HEK293 (cell line): ENCODE measurements around the gene MMUT.
"Not testable (repeated sequence)": the region's sequence is repeated elsewhere in the genome, so short reads cannot be mapped to it uniquely, and the experiment has no call there.

ENCODE experiments used
- GLI4 ChIP-seq: fragments of 450-650 bp; formaldehyde crosslinking; IDR thresholded peaks from 2 replicates; pipeline ENCODE4 v1.5.1; 2016; ENCODE audit warnings: missing biosample characterization, missing genetic modification characterization
- ZNF19 ChIP-seq: fragments of 450-650 bp; formaldehyde crosslinking; IDR thresholded peaks from 2 replicates; pipeline ENCODE4; 2016; ENCODE audit warnings: missing biosample characterization, missing genetic modification characterization, low read depth
- ZNF747 ChIP-seq: fragments of 450-650 bp; formaldehyde crosslinking; IDR thresholded peaks from 2 replicates; pipeline ENCODE4 v1.5.1; 2016; ENCODE audit warnings: missing biosample characterization, missing genetic modification characterization
- TF ChIP-seq, protein P1 (sequence below): fragments of 450-650 bp; formaldehyde crosslinking; IDR thresholded peaks from 2 replicates; pipeline ENCODE4 v1.5.1; 2016; ENCODE audit warnings: missing biosample characterization, missing genetic modification characterization
- TF ChIP-seq, protein P2 (sequence below): fragments of 450-650 bp; formaldehyde crosslinking; conservative IDR thresholded peaks from 2 replicates; pipeline ENCODE4 v1.5.1; 2016; ENCODE audit warnings: low read depth, missing biosample characterization, missing genetic modification characterization
- TF ChIP-seq, protein P3 (sequence below): fragments of 450-650 bp; formaldehyde crosslinking; IDR thresholded peaks from 2 replicates; pipeline ENCODE4 v1.5.1; 2016; ENCODE audit warnings: missing biosample characterization, missing genetic modification characterization

DNA sequence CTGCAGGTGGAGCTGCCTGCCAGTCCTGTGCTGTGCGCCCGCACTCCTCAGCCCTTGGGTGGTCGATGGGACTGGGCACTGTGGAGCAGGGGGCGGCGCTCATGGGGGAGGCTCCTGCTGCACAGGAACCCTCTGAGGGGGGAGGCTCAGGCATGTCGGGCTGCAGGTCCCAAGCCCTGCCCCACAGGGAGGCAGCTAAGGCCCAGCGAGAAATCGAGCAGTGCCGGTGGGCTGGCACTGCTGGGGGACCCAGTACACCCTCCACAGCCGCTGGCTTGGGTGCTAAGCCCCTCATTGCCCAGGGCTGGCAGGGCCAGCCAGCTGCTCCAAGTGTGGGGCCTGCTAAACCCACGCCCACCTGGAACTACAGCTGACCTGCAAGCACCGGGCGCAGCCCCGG lies 20.3 kb upstream of the MMUT start:
- TF ChIP-seq, protein P1, sequence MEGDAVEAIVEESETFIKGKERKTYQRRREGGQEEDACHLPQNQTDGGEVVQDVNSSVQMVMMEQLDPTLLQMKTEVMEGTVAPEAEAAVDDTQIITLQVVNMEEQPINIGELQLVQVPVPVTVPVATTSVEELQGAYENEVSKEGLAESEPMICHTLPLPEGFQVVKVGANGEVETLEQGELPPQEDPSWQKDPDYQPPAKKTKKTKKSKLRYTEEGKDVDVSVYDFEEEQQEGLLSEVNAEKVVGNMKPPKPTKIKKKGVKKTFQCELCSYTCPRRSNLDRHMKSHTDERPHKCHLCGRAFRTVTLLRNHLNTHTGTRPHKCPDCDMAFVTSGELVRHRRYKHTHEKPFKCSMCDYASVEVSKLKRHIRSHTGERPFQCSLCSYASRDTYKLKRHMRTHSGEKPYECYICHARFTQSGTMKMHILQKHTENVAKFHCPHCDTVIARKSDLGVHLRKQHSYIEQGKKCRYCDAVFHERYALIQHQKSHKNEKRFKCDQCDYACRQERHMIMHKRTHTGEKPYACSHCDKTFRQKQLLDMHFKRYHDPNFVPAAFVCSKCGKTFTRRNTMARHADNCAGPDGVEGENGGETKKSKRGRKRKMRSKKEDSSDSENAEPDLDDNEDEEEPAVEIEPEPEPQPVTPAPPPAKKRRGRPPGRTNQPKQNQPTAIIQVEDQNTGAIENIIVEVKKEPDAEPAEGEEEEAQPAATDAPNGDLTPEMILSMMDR (tag by site-specific recombination), result not testable (repeated sequence)
- TF ChIP-seq GLI4 (tag by site-specific recombination); ZNF19; ZNF747: not testable (repeated sequence)
- TF ChIP-seq, protein P2, sequence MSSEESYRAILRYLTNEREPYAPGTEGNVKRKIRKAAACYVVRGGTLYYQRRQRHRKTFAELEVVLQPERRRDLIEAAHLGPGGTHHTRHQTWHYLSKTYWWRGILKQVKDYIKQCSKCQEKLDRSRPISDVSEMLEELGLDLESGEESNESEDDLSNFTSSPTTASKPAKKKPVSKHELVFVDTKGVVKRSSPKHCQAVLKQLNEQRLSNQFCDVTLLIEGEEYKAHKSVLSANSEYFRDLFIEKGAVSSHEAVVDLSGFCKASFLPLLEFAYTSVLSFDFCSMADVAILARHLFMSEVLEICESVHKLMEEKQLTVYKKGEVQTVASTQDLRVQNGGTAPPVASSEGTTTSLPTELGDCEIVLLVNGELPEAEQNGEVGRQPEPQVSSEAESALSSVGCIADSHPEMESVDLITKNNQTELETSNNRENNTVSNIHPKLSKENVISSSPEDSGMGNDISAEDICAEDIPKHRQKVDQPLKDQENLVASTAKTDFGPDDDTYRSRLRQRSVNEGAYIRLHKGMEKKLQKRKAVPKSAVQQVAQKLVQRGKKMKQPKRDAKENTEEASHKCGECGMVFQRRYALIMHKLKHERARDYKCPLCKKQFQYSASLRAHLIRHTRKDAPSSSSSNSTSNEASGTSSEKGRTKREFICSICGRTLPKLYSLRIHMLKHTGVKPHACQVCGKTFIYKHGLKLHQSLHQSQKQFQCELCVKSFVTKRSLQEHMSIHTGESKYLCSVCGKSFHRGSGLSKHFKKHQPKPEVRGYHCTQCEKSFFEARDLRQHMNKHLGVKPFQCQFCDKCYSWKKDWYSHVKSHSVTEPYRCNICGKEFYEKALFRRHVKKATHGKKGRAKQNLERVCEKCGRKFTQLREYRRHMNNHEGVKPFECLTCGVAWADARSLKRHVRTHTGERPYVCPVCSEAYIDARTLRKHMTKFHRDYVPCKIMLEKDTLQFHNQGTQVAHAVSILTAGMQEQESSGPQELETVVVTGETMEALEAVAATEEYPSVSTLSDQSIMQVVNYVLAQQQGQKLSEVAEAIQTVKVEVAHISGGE, result not testable (repeated sequence)
- TF ChIP-seq, protein P3, sequence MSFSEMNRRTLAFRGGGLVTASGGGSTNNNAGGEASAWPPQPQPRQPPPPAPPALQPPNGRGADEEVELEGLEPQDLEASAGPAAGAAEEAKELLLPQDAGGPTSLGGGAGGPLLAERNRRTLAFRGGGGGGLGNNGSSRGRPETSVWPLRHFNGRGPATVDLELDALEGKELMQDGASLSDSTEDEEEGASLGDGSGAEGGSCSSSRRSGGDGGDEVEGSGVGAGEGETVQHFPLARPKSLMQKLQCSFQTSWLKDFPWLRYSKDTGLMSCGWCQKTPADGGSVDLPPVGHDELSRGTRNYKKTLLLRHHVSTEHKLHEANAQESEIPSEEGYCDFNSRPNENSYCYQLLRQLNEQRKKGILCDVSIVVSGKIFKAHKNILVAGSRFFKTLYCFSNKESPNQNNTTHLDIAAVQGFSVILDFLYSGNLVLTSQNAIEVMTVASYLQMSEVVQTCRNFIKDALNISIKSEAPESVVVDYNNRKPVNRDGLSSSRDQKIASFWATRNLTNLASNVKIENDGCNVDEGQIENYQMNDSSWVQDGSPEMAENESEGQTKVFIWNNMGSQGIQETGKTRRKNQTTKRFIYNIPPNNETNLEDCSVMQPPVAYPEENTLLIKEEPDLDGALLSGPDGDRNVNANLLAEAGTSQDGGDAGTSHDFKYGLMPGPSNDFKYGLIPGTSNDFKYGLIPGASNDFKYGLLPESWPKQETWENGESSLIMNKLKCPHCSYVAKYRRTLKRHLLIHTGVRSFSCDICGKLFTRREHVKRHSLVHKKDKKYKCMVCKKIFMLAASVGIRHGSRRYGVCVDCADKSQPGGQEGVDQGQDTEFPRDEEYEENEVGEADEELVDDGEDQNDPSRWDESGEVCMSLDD (tag by site-specific recombination), result not testable (repeated sequence)
